ENCODE measurements around the gene USP47.

Gene USP47

DNA sequence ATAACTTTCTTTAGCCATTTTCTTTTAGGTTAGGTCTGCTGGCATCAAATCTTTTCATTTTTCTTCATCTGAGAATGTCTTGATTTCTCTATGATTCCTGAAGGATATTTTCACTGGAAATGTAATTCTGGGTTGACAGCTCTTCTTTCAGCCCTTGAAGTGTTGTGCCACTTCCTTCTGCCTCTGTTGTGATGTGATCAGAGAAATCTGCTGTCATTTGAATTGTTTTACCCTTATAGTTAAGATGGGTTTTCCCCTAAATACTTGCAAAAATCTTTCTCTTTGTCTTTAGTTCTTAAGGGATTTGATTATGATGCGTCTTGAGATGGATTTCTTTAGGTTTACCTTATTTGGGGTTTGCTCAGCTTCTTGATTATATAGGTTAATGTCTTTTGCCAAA lies 23.0 kb downstream of the USP47 start:
- H3K27ac ChIP-seq (ENCODE audit: insufficient read depth, low read depth, low read length, poor library complexity, severe bottlenecking), result no peak overlapping the region
- no peaks in the 10 kb centered on the region for H3K4me1 ChIP-seq (ENCODE audit: control insufficient read depth, insufficient read depth, low read length)
- WGBS, 2 experiments, result 83 to 91% methylated on average over 1 of the region's 1 CpG
- no peak overlapping the region for H3K4me3 ChIP-seq (ENCODE audit: insufficient read depth, low read depth, low read length)
- no peaks in the 10 kb centered on the region for H3K36me3 ChIP-seq (ENCODE audit: control insufficient read depth, insufficient read depth, low read length)
- no peaks in the 10 kb centered on the region for H3K27me3 ChIP-seq (ENCODE audit: control insufficient read depth, insufficient read depth, low read length, poor library complexity, severe bottlenecking)
- no peaks in the 10 kb centered on the region for H3K9me3 ChIP-seq (ENCODE audit: control insufficient read depth, low read length)

DNA sequence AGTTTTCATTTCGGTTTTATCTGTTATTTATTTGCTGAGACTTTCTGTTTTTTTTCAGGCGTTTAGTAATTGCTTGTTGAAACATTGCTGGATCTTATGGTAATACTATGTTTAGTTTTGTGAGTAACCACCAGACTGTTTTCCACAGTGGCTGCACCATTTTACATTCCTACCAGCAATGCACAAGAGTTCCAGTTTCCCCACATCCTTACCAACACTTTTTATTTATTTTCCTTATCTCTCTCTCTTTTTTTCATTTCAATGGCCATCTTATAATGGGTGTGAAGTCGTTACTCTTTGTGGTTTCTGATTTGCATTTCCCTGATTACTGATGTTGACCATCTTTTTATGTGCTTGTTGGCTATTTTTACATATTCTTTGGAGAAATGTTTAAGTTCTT lies 23.7 kb downstream of the USP47 start:
- no peaks in the 10 kb centered on the region for H3K36me3 ChIP-seq (ENCODE audit: control insufficient read depth, insufficient read depth, low read length)
- H3K4me3 ChIP-seq (ENCODE audit: insufficient read depth, low read depth, low read length), result no peak overlapping the region
- H3K4me1 ChIP-seq (ENCODE audit: control insufficient read depth, insufficient read depth, low read length), result no peaks in the 10 kb centered on the region
- no peaks in the 10 kb centered on the region for H3K27me3 ChIP-seq (ENCODE audit: control insufficient read depth, insufficient read depth, low read length, poor library complexity, severe bottlenecking)
- no peak overlapping the region for H3K27ac ChIP-seq (ENCODE audit: insufficient read depth, low read depth, low read length, poor library complexity, severe bottlenecking)
- 61 to 70% methylated on average over 3 of the region's 3 CpGs for WGBS, 2 experiments
- H3K9me3 ChIP-seq (ENCODE audit: control insufficient read depth, low read length), result no peaks in the 10 kb centered on the region

DNA sequence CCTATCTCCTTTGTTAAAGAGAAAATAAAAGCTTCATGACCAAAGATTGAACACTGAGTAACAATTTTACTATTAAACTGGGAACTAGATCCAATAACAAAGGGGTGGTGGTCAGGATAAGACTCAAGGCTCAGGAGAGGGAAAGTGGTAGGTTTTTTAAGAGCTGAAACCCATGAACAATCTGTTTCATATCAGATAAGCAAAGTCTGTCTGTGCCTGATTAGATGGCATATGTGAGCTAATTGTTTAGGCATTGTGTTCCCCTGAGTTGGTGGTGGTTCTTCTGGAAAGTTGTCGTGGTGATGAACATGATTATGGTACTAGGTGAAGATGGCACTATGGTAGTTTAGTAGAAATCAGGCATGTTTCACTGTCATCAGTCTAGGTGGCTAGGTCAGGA lies 24.4 kb downstream of the USP47 start:
- Histone ChIP-seq H3K36me3 (ENCODE audit: control insufficient read depth, insufficient read depth, low read length) (no peaks in the 10 kb centered on the region), H3K27me3 (ENCODE audit: control insufficient read depth, insufficient read depth, low read length, poor library complexity, severe bottlenecking) (no peaks in the 10 kb centered on the region), H3K9me3 (ENCODE audit: control insufficient read depth, low read length) (no peaks in the 10 kb centered on the region), H3K4me3 (ENCODE audit: insufficient read depth, low read depth, low read length) (no peak overlapping the region), H3K4me1 (ENCODE audit: control insufficient read depth, insufficient read depth, low read length) (no peaks in the 10 kb centered on the region), H3K27ac (ENCODE audit: insufficient read depth, low read depth, low read length, poor library complexity, severe bottlenecking) (no peak overlapping the region)
- 98 to 100% methylated on average over 1 of the region's 1 CpG for WGBS, 2 experiments

DNA sequence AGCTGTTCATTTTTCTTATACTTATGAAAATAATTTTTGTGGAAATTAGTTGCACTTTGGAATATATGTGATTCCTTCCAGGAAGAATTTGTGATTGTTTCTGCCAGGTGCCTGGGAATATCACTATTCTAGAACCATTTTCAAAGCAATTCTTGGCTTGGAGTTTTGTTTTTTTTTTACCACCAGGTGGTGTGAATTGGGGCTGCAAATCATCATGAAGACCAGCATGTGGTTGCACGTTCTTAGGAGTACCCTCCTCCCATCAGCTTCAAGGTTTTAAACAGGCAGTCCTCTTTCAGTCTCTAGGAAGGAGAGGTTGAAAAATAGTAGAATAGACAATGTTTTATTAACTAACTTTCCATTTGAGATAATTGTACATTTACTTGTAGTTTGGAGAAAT lies 25.9 kb downstream of the USP47 start:
- 75% methylated on average over 1 of the region's 1 CpG; no CpG with 5 or more reads in 1 of the 2 experiments for WGBS, 2 experiments
- no peak overlapping the region for H3K4me3 ChIP-seq (ENCODE audit: insufficient read depth, low read depth, low read length)
- H3K4me1 ChIP-seq (ENCODE audit: control insufficient read depth, insufficient read depth, low read length), result no peaks in the 10 kb centered on the region
- H3K27me3 ChIP-seq (ENCODE audit: control insufficient read depth, insufficient read depth, low read length, poor library complexity, severe bottlenecking), result no peaks in the 10 kb centered on the region
- no peaks in the 10 kb centered on the region for H3K9me3 ChIP-seq (ENCODE audit: control insufficient read depth, low read length)
- H3K36me3 ChIP-seq (ENCODE audit: control insufficient read depth, insufficient read depth, low read length), result no peaks in the 10 kb centered on the region
- no peak overlapping the region for H3K27ac ChIP-seq (ENCODE audit: insufficient read depth, low read depth, low read length, poor library complexity, severe bottlenecking)

DNA sequence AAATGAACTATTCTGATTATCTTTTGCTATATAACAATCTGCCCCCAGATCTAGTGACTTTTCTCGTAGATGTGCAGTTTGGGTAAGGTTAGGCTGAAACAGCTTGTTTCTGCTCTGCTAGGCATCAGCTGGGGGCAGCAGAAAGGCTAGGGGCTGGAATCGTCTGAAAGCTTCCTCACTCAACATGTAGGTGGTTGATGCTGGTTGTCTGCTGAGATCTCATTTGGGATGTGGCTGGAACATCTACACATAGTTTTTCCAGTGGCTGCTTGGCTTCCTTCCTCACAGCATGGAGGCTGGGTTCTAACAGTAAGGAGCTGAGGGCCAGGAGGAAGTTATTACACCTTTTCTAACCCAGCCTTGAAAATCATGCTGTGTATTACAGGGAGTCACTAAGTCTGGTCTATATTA lies 30.2 kb downstream of the USP47 start:
- H3K27ac ChIP-seq (ENCODE audit: insufficient read depth, low read depth, low read length, poor library complexity, severe bottlenecking), result no peak overlapping the region
- H3K36me3 ChIP-seq (ENCODE audit: control insufficient read depth, insufficient read depth, low read length), result no peaks in the 10 kb centered on the region
- no peaks in the 10 kb centered on the region for H3K27me3 ChIP-seq (ENCODE audit: control insufficient read depth, insufficient read depth, low read length, poor library complexity, severe bottlenecking)
- no peaks in the 10 kb centered on the region for H3K4me1 ChIP-seq (ENCODE audit: control insufficient read depth, insufficient read depth, low read length)
- 75 to 76% methylated on average over 2 of the region's 2 CpGs for WGBS, 2 experiments
- H3K4me3 ChIP-seq (ENCODE audit: insufficient read depth, low read depth, low read length), result no peak overlapping the region
- no peaks in the 10 kb centered on the region for H3K9me3 ChIP-seq (ENCODE audit: control insufficient read depth, low read length)

DNA sequence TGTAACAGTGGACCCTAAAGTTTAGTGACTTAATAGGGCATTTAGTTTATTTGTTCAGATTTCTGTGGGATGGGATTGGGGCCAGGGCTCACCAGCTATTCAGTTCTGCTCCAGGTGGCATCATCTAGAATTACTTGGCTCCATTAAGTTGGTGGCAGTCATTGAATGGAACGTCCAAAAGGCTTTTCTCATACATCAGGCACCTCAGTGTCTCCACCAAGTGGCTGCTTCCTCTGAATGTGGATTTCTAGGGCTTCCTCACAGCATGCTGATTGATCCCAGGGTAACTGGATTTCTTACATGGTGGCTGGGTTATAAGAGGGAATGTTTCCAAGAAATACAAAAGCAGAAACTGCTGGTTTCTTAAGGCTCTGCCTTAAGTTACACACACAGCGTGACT lies 34.7 kb downstream of the USP47 start:
- Histone ChIP-seq H3K4me3 (ENCODE audit: insufficient read depth, low read depth, low read length) (no peak overlapping the region), H3K27ac (ENCODE audit: insufficient read depth, low read depth, low read length, poor library complexity, severe bottlenecking) (no peak overlapping the region), H3K36me3 (ENCODE audit: control insufficient read depth, insufficient read depth, low read length) (no peaks in the 10 kb centered on the region), H3K4me1 (ENCODE audit: control insufficient read depth, insufficient read depth, low read length) (no peaks in the 10 kb centered on the region), H3K27me3 (ENCODE audit: control insufficient read depth, insufficient read depth, low read length, poor library complexity, severe bottlenecking) (no peaks in the 10 kb centered on the region), H3K9me3 (ENCODE audit: control insufficient read depth, low read length) (no peaks in the 10 kb centered on the region)
- 84 to 88% methylated on average over 2 of the region's 2 CpGs for WGBS, 2 experiments

DNA sequence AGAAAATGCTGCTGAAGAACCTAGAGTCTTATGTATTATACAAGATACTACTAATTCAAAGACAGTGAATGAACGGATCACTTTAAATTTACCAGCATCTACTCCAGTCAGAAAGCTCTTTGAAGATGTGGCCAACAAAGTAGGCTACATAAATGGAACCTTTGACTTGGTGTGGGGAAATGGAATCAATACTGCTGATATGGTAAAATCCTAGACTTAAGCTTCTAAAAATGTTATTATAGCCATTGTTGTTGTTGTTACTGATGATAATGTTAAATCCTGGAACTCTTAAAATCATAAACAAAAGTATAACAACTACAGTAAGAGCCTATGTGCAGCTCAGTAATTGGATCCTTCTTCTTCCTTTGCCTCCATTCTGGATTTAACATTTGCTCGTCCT lies 38.4 kb downstream of the USP47 start:
- 97 to 100% methylated on average over 1 to 2 of the region's 2 CpGs for WGBS, 2 experiments
- Histone ChIP-seq H3K4me3 (ENCODE audit: insufficient read depth, low read depth, low read length) (no peak overlapping the region), H3K36me3 (ENCODE audit: control insufficient read depth, insufficient read depth, low read length) (peaks cover 2% of the 10 kb centered on the region)

DNA sequence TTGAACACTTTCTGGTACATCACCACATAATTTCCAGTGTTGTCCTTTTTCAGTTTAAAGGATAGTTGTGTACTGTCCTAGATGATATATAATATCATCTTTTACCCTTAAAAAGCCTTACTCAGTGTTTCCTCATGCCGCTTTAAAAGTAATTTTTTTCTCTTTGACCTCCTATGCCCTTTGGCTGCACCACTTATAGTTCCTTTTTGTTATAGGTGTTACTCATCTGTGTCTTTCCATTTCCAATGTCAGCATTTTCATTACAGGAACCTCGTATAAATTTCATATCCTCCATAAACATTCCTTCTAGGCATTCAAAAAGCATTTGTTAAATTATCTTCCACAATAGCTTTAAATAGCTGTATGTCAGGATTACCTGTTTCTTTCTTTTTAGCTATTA lies 40.8 kb downstream of the USP47 start:
- H3K27ac ChIP-seq (ENCODE audit: insufficient read depth, low read depth, low read length, poor library complexity, severe bottlenecking), result no peak overlapping the region
- H3K36me3 ChIP-seq (ENCODE audit: control insufficient read depth, insufficient read depth, low read length), result peaks cover 12% of the 10 kb centered on the region
- H3K4me3 ChIP-seq (ENCODE audit: insufficient read depth, low read depth, low read length), result no peak overlapping the region
- WGBS, 2 experiments, result 92 to 100% methylated on average over 2 of the region's 2 CpGs
- H3K4me1 ChIP-seq (ENCODE audit: control insufficient read depth, insufficient read depth, low read length), result no peaks in the 10 kb centered on the region
- H3K9me3 ChIP-seq (ENCODE audit: control insufficient read depth, low read length), result no peaks in the 10 kb centered on the region
- H3K27me3 ChIP-seq (ENCODE audit: control insufficient read depth, insufficient read depth, low read length, poor library complexity, severe bottlenecking), result no peaks in the 10 kb centered on the region

More for the DNA sequence above, 38.4 kb downstream of the USP47 start:
- H3K27ac ChIP-seq (ENCODE audit: insufficient read depth, low read depth, low read length, poor library complexity, severe bottlenecking), result no peak overlapping the region
- no peaks in the 10 kb centered on the region for H3K27me3 ChIP-seq (ENCODE audit: control insufficient read depth, insufficient read depth, low read length, poor library complexity, severe bottlenecking)
- H3K9me3 ChIP-seq (ENCODE audit: control insufficient read depth, low read length), result no peaks in the 10 kb centered on the region
- no peaks in the 10 kb centered on the region for H3K4me1 ChIP-seq (ENCODE audit: control insufficient read depth, insufficient read depth, low read length)

DNA sequence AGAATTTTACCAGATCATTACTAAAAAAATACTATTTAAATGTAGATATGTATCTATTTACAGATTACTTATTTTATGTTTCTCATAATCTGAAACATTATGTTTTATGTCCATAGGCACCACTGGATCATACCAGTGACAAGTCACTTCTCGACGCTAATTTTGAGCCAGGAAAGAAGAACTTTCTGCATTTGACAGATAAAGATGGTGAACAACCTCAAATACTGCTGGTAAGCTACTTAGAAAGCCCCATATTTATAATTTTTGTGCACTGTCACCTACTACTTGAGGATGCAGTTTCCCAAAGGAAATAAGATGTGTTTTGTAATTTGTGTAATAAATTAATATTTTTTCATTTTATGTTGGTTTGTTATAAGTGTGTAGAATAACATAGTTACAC lies 42.6 kb downstream of the USP47 start:
- Histone ChIP-seq H3K36me3 (ENCODE audit: control insufficient read depth, insufficient read depth, low read length) (peaks cover 12% of the 10 kb centered on the region), H3K4me3 (ENCODE audit: insufficient read depth, low read depth, low read length) (no peak overlapping the region), H3K4me1 (ENCODE audit: control insufficient read depth, insufficient read depth, low read length) (no peaks in the 10 kb centered on the region), H3K27ac (ENCODE audit: insufficient read depth, low read depth, low read length, poor library complexity, severe bottlenecking) (no peak overlapping the region), H3K27me3 (ENCODE audit: control insufficient read depth, insufficient read depth, low read length, poor library complexity, severe bottlenecking) (no peaks in the 10 kb centered on the region), H3K9me3 (ENCODE audit: control insufficient read depth, low read length) (no peaks in the 10 kb centered on the region)
- 87 to 100% methylated on average over 2 of the region's 2 CpGs for WGBS, 2 experiments

DNA sequence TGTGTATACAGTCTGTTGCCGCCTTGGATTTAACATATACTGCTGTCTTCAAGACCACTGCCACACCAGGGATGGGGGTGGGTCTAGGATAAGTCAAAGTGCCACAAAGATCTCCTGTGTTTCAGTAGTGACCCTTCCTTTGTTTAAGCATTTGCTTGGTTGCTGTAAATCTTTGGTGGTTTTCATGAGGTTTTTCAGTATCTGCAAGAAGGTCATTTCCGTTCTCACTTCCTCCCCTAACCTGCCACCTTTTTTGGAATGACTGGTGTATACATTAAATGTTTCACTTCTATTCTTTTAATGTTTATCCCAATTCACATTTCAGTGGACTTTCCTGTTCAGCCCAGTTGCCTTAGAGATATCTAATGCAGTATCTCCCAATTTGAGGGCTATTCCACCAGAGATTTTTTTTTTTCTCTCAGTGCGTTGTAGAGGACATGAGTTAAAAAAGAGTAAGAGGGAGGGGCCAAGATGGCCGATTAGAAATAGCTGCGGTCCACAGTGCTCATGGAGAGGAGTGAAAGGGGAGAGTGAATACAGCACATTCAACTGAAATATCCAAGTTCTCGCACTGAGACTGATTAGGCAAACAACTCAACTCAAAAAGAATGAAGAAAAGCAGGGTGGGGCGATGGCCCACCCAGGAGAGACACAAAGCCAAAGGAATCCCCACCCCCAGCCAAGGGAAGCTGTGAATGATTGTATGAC lies 43.2 kb downstream of the USP47 start:
- H3K27ac ChIP-seq (ENCODE audit: insufficient read depth, low read depth, low read length, poor library complexity, severe bottlenecking), result no peak overlapping the region
- 97 to 98% methylated on average over 5 to 7 of the region's 7 CpGs for WGBS, 2 experiments
- H3K9me3 ChIP-seq (ENCODE audit: control insufficient read depth, low read length), result no peaks in the 10 kb centered on the region
- H3K27me3 ChIP-seq (ENCODE audit: control insufficient read depth, insufficient read depth, low read length, poor library complexity, severe bottlenecking), result no peaks in the 10 kb centered on the region
- H3K36me3 ChIP-seq (ENCODE audit: control insufficient read depth, insufficient read depth, low read length), result peaks cover 12% of the 10 kb centered on the region
- no peak overlapping the region for H3K4me3 ChIP-seq (ENCODE audit: insufficient read depth, low read depth, low read length)
- no peaks in the 10 kb centered on the region for H3K4me1 ChIP-seq (ENCODE audit: control insufficient read depth, insufficient read depth, low read length)

DNA sequence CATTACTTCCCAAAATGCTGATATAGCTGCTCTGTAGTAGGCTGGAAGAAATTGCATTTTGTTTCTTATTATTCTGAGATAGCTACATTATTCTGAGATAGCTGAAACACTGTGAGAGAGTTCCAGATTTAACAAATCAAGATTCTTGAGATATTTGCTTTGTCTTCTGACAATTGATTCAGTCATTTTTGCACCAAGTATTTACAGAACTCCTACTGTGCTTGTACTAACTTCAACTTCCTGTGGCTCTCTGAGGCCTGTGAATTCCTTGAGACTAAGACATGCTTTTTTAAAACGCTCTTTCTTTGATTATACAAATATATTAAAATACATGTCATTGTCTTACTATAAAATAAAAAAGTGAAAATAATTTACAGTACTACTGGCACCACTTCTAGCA lies 52.7 kb downstream of the USP47 start:
- H3K27ac ChIP-seq (ENCODE audit: insufficient read depth, low read depth, low read length, poor library complexity, severe bottlenecking), result no peak overlapping the region
- H3K9me3 ChIP-seq (ENCODE audit: control insufficient read depth, low read length), result no peaks in the 10 kb centered on the region
- WGBS, 2 experiments, result 100% methylated on average over 1 of the region's 1 CpG; no CpG with 5 or more reads in 1 of the 2 experiments
- peaks cover 3% of the 10 kb centered on the region for H3K36me3 ChIP-seq (ENCODE audit: control insufficient read depth, insufficient read depth, low read length)
- H3K27me3 ChIP-seq (ENCODE audit: control insufficient read depth, insufficient read depth, low read length, poor library complexity, severe bottlenecking), result no peaks in the 10 kb centered on the region
- H3K4me3 ChIP-seq (ENCODE audit: insufficient read depth, low read depth, low read length), result no peak overlapping the region
- no peaks in the 10 kb centered on the region for H3K4me1 ChIP-seq (ENCODE audit: control insufficient read depth, insufficient read depth, low read length)
